Kidney (tissue), 22 donors: ENCODE results near the gene NID2. TPM values are rescaled to one million over a fixed set of nuclear protein-coding genes. Genes with fewer than 3 reads are reported as not detected.
A peak's percentile ranks its signal among the peaks of the same experiment; 100 is the strongest.

ENCODE experiments used
- DNase-seq, 5 donors: peaks; one replicate each; pipeline ENCODE4 v3.0.0-alpha.2; 2013 to 2020
- FAIRE-seq: peaks from 2 replicates; lab custom pipeline; 2012; peaks lifted over from hg19 to GRCh38; lab: Jason Lieb, UNC
- H3K27ac ChIP-seq, 2 donors: one replicate each; pipeline ENCODE4 v1.7.0; 2013; ENCODE audit warnings: low read depth in 2 of 2, low read length in 2 of 2, inconsistent platforms in 1 of 2
- H3K27me3 ChIP-seq: one replicate; pipeline ENCODE4 v1.7.1; 2013; ENCODE audit warnings: low read length, inconsistent platforms; ENCODE audit not compliant: control insufficient read depth, insufficient read depth
- H3K36me3 ChIP-seq, 3 donors: one replicate each; pipeline versions ENCODE4 v1.7.0 to v1.7.1; 2013; ENCODE audit warnings: low read length in 3 of 3, control low read depth in 1 of 3, inconsistent platforms in 1 of 3; ENCODE audit not compliant: insufficient read depth in 3 of 3, control insufficient read depth in 2 of 3
- H3K4me1 ChIP-seq, 3 donors: one replicate each; pipeline versions ENCODE4 v1.7.0 to v1.7.1; 2013; ENCODE audit warnings: low read length in 3 of 3, inconsistent platforms in 1 of 3, low read depth in 1 of 3; ENCODE audit not compliant: control insufficient read depth in 2 of 3, insufficient read depth in 2 of 3
- H3K4me3 ChIP-seq, 3 donors: one replicate each; pipeline versions ENCODE4 v1.7.0 to v1.8.1; 2013; ENCODE audit warnings: low read length in 3 of 3, control low read depth in 1 of 3, inconsistent platforms in 1 of 3
- H3K9ac ChIP-seq, 3 donors: one replicate each; pipeline versions ENCODE4 v1.7.0 to v1.7.1; 2013; ENCODE audit warnings: low read length in 3 of 3, control low read depth in 1 of 3, inconsistent platforms in 1 of 3
- H3K9me3 ChIP-seq, 3 donors: one replicate each; pipeline versions ENCODE4 v1.7.0 to v1.7.1; 2013; ENCODE audit warnings: low read length in 3 of 3, control low read depth in 1 of 3, inconsistent platforms in 1 of 3; ENCODE audit not compliant: control insufficient read depth in 2 of 3, insufficient read depth in 1 of 3
- CTCF ChIP-seq: IDR thresholded peaks from 3 replicates; pipeline ENCODE4 v1.5.1; 2012; ENCODE audit warnings: mild to moderate bottlenecking, moderate library complexity, borderline replicate concordance; ENCODE audit not compliant: insufficient read depth; ENCODE audit errors: extremely low read depth
- intact Hi-C: fragments of 100-400 bp; cut with DNase I; formaldehyde crosslinking; loops from one replicate; pipeline ENCODE4 v1.11.1; 2022
- long read RNA-seq, 10 donors: library from polyadenylated mRNA in 1 of 10; unstranded in 1 of 10; transcript quantifications; one replicate each; pipeline ENCODE4 v2.0.0 and lab custom pipeline, GENCODE V29; 2021 to 2026
- polyA plus RNA-seq: library from polyadenylated mRNA; stranded (reverse); fragments of 350-450 nt; fragmentation: Illumina TruSeq; extraction: RNeasy Lipid Tissue Mini Kit (QIAGEN cat#74804); gene quantifications from one replicate; pipeline ENCODE4 v1.2.3, GENCODE V29; 2014; ENCODE audit warnings: low read depth, low replicate concordance; ENCODE audit not compliant: insufficient read depth
- total RNA-seq: library from RNA; stranded (reverse); fragmentation: NEBNext Ultra II Directional; extraction: Animal tissue kit (Norgen Biotek cat#: 25700); gene quantifications from one replicate; pipeline ENCODE4 v1.2.1, GENCODE V29; 2021
- donor health status: control.
- donor health status: control.
- donor health status: control.
- donor health status: control.
- donor health status: control.
- donor health status: DM: yes; HTN: yes; CAD: no.
- donor health status: Normal renal cell carcinoma (clear cell type).

NID2 gene, protein sequence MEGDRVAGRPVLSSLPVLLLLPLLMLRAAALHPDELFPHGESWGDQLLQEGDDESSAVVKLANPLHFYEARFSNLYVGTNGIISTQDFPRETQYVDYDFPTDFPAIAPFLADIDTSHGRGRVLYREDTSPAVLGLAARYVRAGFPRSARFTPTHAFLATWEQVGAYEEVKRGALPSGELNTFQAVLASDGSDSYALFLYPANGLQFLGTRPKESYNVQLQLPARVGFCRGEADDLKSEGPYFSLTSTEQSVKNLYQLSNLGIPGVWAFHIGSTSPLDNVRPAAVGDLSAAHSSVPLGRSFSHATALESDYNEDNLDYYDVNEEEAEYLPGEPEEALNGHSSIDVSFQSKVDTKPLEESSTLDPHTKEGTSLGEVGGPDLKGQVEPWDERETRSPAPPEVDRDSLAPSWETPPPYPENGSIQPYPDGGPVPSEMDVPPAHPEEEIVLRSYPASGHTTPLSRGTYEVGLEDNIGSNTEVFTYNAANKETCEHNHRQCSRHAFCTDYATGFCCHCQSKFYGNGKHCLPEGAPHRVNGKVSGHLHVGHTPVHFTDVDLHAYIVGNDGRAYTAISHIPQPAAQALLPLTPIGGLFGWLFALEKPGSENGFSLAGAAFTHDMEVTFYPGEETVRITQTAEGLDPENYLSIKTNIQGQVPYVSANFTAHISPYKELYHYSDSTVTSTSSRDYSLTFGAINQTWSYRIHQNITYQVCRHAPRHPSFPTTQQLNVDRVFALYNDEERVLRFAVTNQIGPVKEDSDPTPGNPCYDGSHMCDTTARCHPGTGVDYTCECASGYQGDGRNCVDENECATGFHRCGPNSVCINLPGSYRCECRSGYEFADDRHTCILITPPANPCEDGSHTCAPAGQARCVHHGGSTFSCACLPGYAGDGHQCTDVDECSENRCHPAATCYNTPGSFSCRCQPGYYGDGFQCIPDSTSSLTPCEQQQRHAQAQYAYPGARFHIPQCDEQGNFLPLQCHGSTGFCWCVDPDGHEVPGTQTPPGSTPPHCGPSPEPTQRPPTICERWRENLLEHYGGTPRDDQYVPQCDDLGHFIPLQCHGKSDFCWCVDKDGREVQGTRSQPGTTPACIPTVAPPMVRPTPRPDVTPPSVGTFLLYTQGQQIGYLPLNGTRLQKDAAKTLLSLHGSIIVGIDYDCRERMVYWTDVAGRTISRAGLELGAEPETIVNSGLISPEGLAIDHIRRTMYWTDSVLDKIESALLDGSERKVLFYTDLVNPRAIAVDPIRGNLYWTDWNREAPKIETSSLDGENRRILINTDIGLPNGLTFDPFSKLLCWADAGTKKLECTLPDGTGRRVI (N-terminal part only)
- 37.7 TPM for total RNA-seq
- polyA plus RNA-seq: 7.1 TPM
- long read RNA-seq, donor 1, partial matches to known transcripts: 6 of 8 reads
- long read RNA-seq, donor 1, other reads (novel, unspliced or antisense): 0 of 8 reads
- long read RNA-seq, donor 2, full-length matches to known transcripts: 3 of 9 reads
- long read RNA-seq, donor 2, partial matches to known transcripts: 6 of 9 reads
- long read RNA-seq, donor 2, other reads (novel, unspliced or antisense): 0 of 9 reads
- long read RNA-seq, donor 3, full-length matches to known transcripts: 3 of 8 reads
- long read RNA-seq, donor 3, partial matches to known transcripts: 5 of 8 reads
- long read RNA-seq, donor 3, other reads (novel, unspliced or antisense): 0 of 8 reads
- long read RNA-seq, donor 4, full-length matches to known transcripts: 2 of 11 reads
- long read RNA-seq, donor 4, partial matches to known transcripts: 9 of 11 reads
- long read RNA-seq, donor 4, other reads (novel, unspliced or antisense): 0 of 11 reads
- long read RNA-seq, donor 5: 0 reads
- long read RNA-seq, donor 6: 0 reads
- long read RNA-seq, donor 7, partial matches to known transcripts: 10 of 13 reads
- long read RNA-seq, donor 7, other reads (novel, unspliced or antisense): 3 of 13 reads
- long read RNA-seq, donor 8, partial matches to known transcripts: 0 of 3 reads
- long read RNA-seq, donor 8, other reads (novel, unspliced or antisense): 0 of 3 reads
- long read RNA-seq, donor 9, full-length matches to known transcripts: 1 of 1 reads
- long read RNA-seq, donor 9, partial matches to known transcripts: 0 of 1 reads
- long read RNA-seq, donor 9, other reads (novel, unspliced or antisense): 0 of 1 reads
- long read RNA-seq, donor 10, full-length matches to known transcripts: 1 of 7 reads
- long read RNA-seq, donor 10, partial matches to known transcripts: 6 of 7 reads
- long read RNA-seq, donor 10, other reads (novel, unspliced or antisense): 0 of 7 reads

- no peaks in the 10 kb centered on the region for H3K9me3 ChIP-seq
- FAIRE-seq: no peak
- H3K27ac ChIP-seq: peak within 1 kb of the TSS; percentile 60 to 61
- peak within 1 kb of the TSS; percentile 80 to 86 (median 81) for H3K4me3 ChIP-seq
- DNase-seq: peak; percentile 90 to 96 (median 94)
- no peaks in the 10 kb centered on the region for H3K27me3 ChIP-seq
- H3K9ac ChIP-seq: peak within 1 kb of the TSS; percentile 39 to 74 (median 64)
- H3K4me1 ChIP-seq: peaks cover 0 to 7% (median 5%) of the 10 kb centered on the region in 3 donors
- intact Hi-C loops: no loop called here
- no peaks in the 10 kb centered on the region for H3K36me3 ChIP-seq
- no peak for TF ChIP-seq CTCF
Measured at GRCh38 chr14:52068615-52069306, at the start of gene NID2. Gene NID2, minus strand, starts transcription at chr14:52069059. Its CDS starts 65 bp downstream, at chr14:52068994.

- FAIRE-seq: no peak
- H3K4me1 ChIP-seq: no peaks in the 10 kb centered on the region
- peak in 1 of 5 donors; percentile 79 for DNase-seq
- TF ChIP-seq CTCF: no peak
- no peaks in the 10 kb centered on the region for H3K36me3 ChIP-seq
- H3K27me3 ChIP-seq: no peaks in the 10 kb centered on the region
- no peak overlapping the region for H3K9ac ChIP-seq
- no peaks in the 10 kb centered on the region for H3K9me3 ChIP-seq
- no peak overlapping the region for H3K4me3 ChIP-seq
- H3K27ac ChIP-seq: no peak overlapping the region
- intact Hi-C loops: no loop called here
Measured at GRCh38 chr14:52117111-52117832, 48.4 kb upstream of the NID2 start.
